RWPE1 (cell line): ENCODE results near the gene PTPN22.

Experiments
- CTCF ChIA-PET: fragments of 350-600 bp; sonication (Branson Sonifier 250); formaldehyde crosslinking; extraction: SDS; loops from one replicate; lab custom pipeline; 2021; lab: Yijun Ruan, JAX
- POLR2A ChIA-PET: fragments of 400-600 bp; formaldehyde crosslinking; extraction: SDS; loops from one replicate; lab custom pipeline; 2020; ENCODE audit warnings: antibody characterized with exemption; ENCODE audit not compliant: low non-redundant PET; lab: Yijun Ruan, JAX
- DNase-seq: peaks from one replicate; pipeline ENCODE4 v3.0.0; 2012; ENCODE audit warnings: low spot score
- H3K27ac ChIP-seq: fragments of 450-650 bp; 2 replicates; pipeline ENCODE4 v1.5.1; 2017
- TF ChIP-seq, protein P1 (sequence below): fragments of 450-650 bp; conservative IDR thresholded peaks from 2 replicates; pipeline ENCODE4 v1.5.1; 2017; ENCODE audit warnings: low read depth, mild to moderate bottlenecking

Gene PTPN22

GRCh38 chr1:113868387-113869083, 3.0 kb downstream of the PTPN22 start:
- ChIA-PET POLR2A (interaction anchor here (0.7 kb wide), 1 partner anchor 16 kb away, joined by 3 read pairs; no protein-coding TSS in a partner anchor), CTCF (interaction anchor here (0.6 kb wide), 1 partner anchor 1105 kb away, joined by 3 read pairs; no protein-coding TSS in a partner anchor)
- no peak overlapping the region for H3K27ac ChIP-seq
- TF ChIP-seq, protein P1, sequence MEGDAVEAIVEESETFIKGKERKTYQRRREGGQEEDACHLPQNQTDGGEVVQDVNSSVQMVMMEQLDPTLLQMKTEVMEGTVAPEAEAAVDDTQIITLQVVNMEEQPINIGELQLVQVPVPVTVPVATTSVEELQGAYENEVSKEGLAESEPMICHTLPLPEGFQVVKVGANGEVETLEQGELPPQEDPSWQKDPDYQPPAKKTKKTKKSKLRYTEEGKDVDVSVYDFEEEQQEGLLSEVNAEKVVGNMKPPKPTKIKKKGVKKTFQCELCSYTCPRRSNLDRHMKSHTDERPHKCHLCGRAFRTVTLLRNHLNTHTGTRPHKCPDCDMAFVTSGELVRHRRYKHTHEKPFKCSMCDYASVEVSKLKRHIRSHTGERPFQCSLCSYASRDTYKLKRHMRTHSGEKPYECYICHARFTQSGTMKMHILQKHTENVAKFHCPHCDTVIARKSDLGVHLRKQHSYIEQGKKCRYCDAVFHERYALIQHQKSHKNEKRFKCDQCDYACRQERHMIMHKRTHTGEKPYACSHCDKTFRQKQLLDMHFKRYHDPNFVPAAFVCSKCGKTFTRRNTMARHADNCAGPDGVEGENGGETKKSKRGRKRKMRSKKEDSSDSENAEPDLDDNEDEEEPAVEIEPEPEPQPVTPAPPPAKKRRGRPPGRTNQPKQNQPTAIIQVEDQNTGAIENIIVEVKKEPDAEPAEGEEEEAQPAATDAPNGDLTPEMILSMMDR: no peak
- peak; percentile 12 for DNase-seq

DNA sequence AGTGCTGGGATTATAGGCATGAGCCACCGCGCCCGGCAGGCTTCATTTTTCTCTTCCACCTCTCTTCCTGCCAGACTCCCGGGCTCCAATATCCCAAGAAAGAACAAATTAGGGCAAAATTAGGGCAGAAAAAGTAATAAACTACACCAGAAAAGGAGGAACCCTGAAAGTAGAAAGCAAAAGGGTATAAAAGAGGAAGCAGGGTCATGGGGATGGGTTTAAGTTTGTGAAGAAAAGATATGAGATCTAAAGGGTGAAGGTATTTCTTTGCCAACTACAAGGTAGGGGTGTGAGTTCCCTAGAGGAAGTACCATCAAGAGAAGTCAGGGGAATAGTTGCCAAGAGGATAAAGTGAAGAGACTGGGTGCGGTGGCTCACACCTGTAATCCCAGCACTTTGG, 9.9 kb downstream of the PTPN22 start:
- peak overlapping the region; percentile 44; the same call in 1 of the 2 replicates for H3K27ac ChIP-seq
- ChIA-PET POLR2A (no interaction called here), CTCF (no interaction called here)
- TF ChIP-seq, protein P1: no peak
- DNase-seq: no peak

DNA sequence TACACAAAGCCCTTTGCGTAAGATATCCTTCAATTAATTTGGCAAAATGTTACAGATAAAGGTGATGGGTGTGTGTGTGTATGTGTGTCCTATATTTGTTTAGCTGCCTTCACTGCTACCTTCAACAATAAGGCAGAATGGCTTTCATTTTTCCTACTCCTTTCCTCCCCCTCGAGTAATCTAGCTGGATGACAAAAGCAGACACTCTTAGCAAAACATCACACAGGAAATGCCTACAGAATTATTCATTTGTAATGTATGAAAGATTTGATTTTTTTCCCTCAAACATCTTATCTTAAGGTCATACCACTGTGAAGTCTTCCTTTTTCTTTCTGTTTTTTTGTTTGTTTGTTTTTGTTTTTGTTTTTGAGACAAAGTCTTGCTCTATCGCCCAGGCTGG, 10.6 kb downstream of the PTPN22 start:
- TF ChIP-seq, protein P1: no peak
- H3K27ac ChIP-seq: peak overlapping the region; percentile 44; the same call in 1 of the 2 replicates
- CTCF ChIA-PET: interaction anchor here (0.6 kb wide), 1 partner anchor 510 kb away, joined by 3 read pairs; no protein-coding TSS in a partner anchor
- POLR2A ChIA-PET: no interaction called here
- DNase-seq: peak; percentile 17

DNA sequence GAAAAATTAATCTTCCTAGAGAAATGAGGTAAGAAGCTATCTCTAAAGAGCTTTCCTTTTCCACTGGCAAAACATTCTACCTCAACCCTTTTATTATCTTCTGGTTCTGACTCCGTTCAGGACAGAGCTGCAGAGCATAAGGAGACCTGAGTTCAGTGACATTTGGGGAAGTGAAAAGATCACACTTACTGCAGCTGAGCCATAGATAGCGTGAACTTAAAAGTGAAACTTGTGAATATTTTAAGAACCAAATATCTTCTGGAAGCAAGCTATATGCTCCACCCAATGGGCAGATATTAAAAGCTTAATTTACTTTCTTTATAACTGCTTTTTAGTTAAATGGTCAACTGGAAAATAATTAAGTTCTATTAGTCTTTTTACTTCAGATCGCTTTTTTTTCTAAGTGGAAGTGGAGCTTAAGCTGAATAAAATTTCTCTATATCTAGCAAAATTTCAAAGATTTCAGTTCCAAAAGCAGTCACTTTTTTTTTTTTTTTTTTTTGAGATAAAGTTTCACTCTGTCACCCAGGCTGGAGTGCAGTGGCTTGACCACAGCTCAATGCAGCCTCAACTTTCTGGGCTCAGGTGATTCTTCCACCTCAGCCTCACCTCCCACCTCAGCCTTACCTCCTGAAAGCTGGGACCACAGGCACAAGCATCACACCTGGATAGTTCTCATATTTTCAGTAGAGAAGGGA, 11.9 kb downstream of the PTPN22 start:
- DNase-seq: no peak
- TF ChIP-seq, protein P1: no peak

GRCh38 chr1:113858982-113859381, 12.5 kb downstream of the PTPN22 start:
- DNase-seq: no peak
- H3K27ac ChIP-seq: no peak overlapping the region
- ChIA-PET POLR2A (no interaction called here), CTCF (no interaction called here)
- TF ChIP-seq, protein P1: no peak

More for the DNA sequence above, 11.9 kb downstream of the PTPN22 start:
- no peak overlapping the region for H3K27ac ChIP-seq
- ChIA-PET CTCF (interaction anchor here (0.6 kb wide), 1 partner anchor 1628 kb away, joined by 4 read pairs; no protein-coding TSS in a partner anchor), POLR2A (no interaction called here)

DNA sequence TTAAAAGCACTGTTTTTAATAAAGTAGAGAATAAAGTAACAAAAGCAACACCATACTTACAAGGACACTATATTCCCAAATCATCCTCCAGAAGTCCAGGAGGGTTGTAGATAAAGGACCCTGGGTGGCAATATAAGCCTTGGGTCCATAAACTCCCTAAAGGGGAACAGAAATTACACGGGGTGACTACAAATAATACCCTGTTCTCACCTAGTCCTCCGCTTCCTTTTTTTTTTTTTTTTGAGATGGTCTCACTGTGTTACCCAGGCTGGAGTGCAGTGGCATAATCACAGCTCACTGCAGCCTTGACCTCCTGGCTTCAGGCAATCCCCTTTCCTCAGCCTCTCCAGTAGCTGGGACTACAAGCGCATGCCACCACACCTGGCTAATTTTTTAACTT, 13.1 kb downstream of the PTPN22 start:
- ChIA-PET CTCF (no interaction called here), POLR2A (no interaction called here)
- no peak for DNase-seq
- TF ChIP-seq, protein P1: no peak
- no peak overlapping the region for H3K27ac ChIP-seq
